IMR-90 (cell line): ENCODE measurements around the gene KRTAP5-4. TPM values are rescaled to one million over a fixed set of nuclear protein-coding genes. Genes with fewer than 3 reads are reported as not detected.
"Not testable (repeated sequence)": the region's sequence is repeated elsewhere in the genome, so short reads cannot be mapped to it uniquely, and the experiment has no call there.

Experiments
- ATAC-seq: fragments of 200-7000 bp; cut with Tn5 transposase; 2 replicates; pipeline ENCODE4 v1.9.1; 2020; ENCODE audit warnings: low read depth, mild to moderate bottlenecking, moderate library complexity
- BruUV-seq: library from RNA; stranded (reverse); fragments of 400-500 nt; replicated peaks from 2 replicates; lab custom pipeline; 2021; lab: Mats Ljungman, UMichigan
- CTCF ChIA-PET: fragments of 300-600 bp; formaldehyde crosslinking; extraction: SDS; loops from one replicate; lab custom pipeline; 2021; ENCODE audit warnings: antibody characterized with exemption; lab: Yijun Ruan, JAX
- POLR2A ChIA-PET: fragments of 300-600 bp; sonication (Branson Sonifier 250); formaldehyde crosslinking; loops from one replicate; lab custom pipeline; 2022; ENCODE audit warnings: antibody characterized with exemption; ENCODE audit not compliant: unreplicated experiment; lab: Charles Lee
- DNase-seq: peaks from one replicate; pipeline ENCODE4 v3.0.0; 2013
- H2AFZ ChIP-seq: replicated peaks from 2 replicates; pipeline ENCODE3; 2013; ENCODE audit warnings: low read length, mild to moderate bottlenecking; ENCODE audit not compliant: poor library complexity
- H2AK5ac ChIP-seq: 2 replicates; pipeline ENCODE4 v1.6.1; 2013; ENCODE audit warnings: low read depth, low read length, inconsistent platforms
- H2AK9ac ChIP-seq: replicated peaks from 2 replicates; pipeline ENCODE3; 2013; ENCODE audit warnings: mild to moderate bottlenecking, low read depth, low read length, moderate library complexity; ENCODE audit not compliant: poor library complexity
- H2BK120ac ChIP-seq: 2 replicates; pipeline ENCODE4 v1.6.1; 2013; ENCODE audit warnings: low read depth, low read length, inconsistent platforms
- H2BK15ac ChIP-seq: 3 replicates; pipeline ENCODE4 v1.6.1; 2013; ENCODE audit warnings: low read depth, low read length, inconsistent platforms
- H2BK20ac ChIP-seq: 2 replicates; pipeline ENCODE4 v1.6.1; 2013; ENCODE audit warnings: low read depth, mild to moderate bottlenecking, inconsistent platforms, low read length, moderate library complexity
- H2BK5ac ChIP-seq: 2 replicates; pipeline ENCODE4 v1.6.1; 2013; ENCODE audit warnings: mild to moderate bottlenecking, low read depth, low read length, inconsistent platforms; ENCODE audit not compliant: poor library complexity, severe bottlenecking
- H3K14ac ChIP-seq: replicated peaks from 2 replicates; pipeline ENCODE4 v1.6.1; 2013; ENCODE audit warnings: low read depth, low read length, inconsistent platforms
- H3K18ac ChIP-seq: 2 replicates; pipeline ENCODE4 v1.6.1; 2013; ENCODE audit warnings: low read depth, low read length, control low read depth
- H3K23ac ChIP-seq: 2 replicates; pipeline ENCODE4 v1.6.1; 2013; ENCODE audit warnings: low read depth, low read length, inconsistent platforms
- H3K27ac ChIP-seq: 2 replicates; pipeline ENCODE4 v1.5.1; 2013; ENCODE audit warnings: mild to moderate bottlenecking, control low read depth, low read length; ENCODE audit not compliant: insufficient read depth
- H3K27me3 ChIP-seq: 2 replicates; pipeline ENCODE4 v1.6.1; 2013; ENCODE audit warnings: low read length; ENCODE audit not compliant: control insufficient read depth, insufficient read depth
- H3K36me3 ChIP-seq: 2 replicates; pipeline ENCODE4 v1.6.1; 2013; ENCODE audit warnings: low read length, mixed read lengths; ENCODE audit not compliant: control insufficient read depth, insufficient read depth
- H3K4ac ChIP-seq: 2 replicates; pipeline ENCODE4 v1.6.1; 2013; ENCODE audit warnings: low read depth, low read length, inconsistent platforms
- H3K4me1 ChIP-seq: 2 replicates; pipeline ENCODE4 v1.6.1; 2013; ENCODE audit warnings: low read length, mixed read lengths; ENCODE audit not compliant: control insufficient read depth, insufficient read depth
- H3K4me2 ChIP-seq: 2 replicates; pipeline ENCODE4 v1.6.1; 2013; ENCODE audit warnings: low read depth, mild to moderate bottlenecking, control low read depth, low read length, moderate library complexity
- H3K4me3 ChIP-seq: 2 replicates; pipeline ENCODE4 v1.5.1; 2013; ENCODE audit warnings: low read depth, mild to moderate bottlenecking, control low read depth, low read length, moderate library complexity; ENCODE audit not compliant: insufficient read depth
- H3K56ac ChIP-seq: 2 replicates; pipeline ENCODE4 v1.6.1; 2013; ENCODE audit warnings: low read length, inconsistent platforms; ENCODE audit not compliant: insufficient read depth; ENCODE audit errors: extremely low read depth
- H3K79me1 ChIP-seq, 2 experiments: 2 replicates each; pipeline ENCODE4 v1.6.1; 2013; ENCODE audit warnings: low read length in 2 of 2, inconsistent platforms in 1 of 2, low read depth in 1 of 2
- H3K9ac ChIP-seq: 2 replicates; pipeline ENCODE4 v1.6.1; 2013; ENCODE audit warnings: low read depth, low read length, control low read depth
- H3K9me1 ChIP-seq: 2 replicates; pipeline ENCODE4 v1.6.1; 2013; ENCODE audit warnings: low read length, inconsistent platforms; ENCODE audit not compliant: insufficient read depth
- H3K9me3 ChIP-seq: 2 replicates; pipeline ENCODE4 v1.6.1; 2013; ENCODE audit warnings: low read length; ENCODE audit not compliant: control insufficient read depth, insufficient read depth
- H4K20me1 ChIP-seq: 2 replicates; pipeline ENCODE4 v1.6.1; 2013; ENCODE audit warnings: low read length, inconsistent platforms; ENCODE audit not compliant: insufficient read depth
- H4K5ac ChIP-seq: 2 replicates; pipeline ENCODE4 v1.6.1; 2013; ENCODE audit warnings: mild to moderate bottlenecking, low read depth, low read length, control low read depth
- H4K8ac ChIP-seq, 2 experiments: 2 replicates each; pipeline ENCODE4 v1.6.1; 2013; ENCODE audit warnings: low read depth in 2 of 2, low read length in 2 of 2, control low read depth in 1 of 2, inconsistent platforms in 1 of 2
- H4K91ac ChIP-seq: 2 replicates; pipeline ENCODE4 v1.6.1; 2013; ENCODE audit warnings: low read depth, low read length, inconsistent platforms; ENCODE audit not compliant: insufficient read depth
- WGBS, 2 experiments: methylation state at CpG; one replicate each; pipeline versions ENCODE4 v1.1.5 to v1.1.7; 2013; ENCODE audit warnings: missing lambda C conversion rate in 2 of 2; ENCODE audit not compliant: insufficient read length in 1 of 2; ENCODE audit errors: extremely low coverage in 2 of 2; 5-methylcytosine and 5-hydroxymethylcytosine counted together
- dilution Hi-C: fragments of 300-500 bp; cut with HindIII; formaldehyde crosslinking; loops from one replicate; pipeline ENCODE4 v1.14.3; 2018; ENCODE audit warnings: low sequenced_read_pairs; ENCODE audit not compliant: unreplicated experiment
- in situ Hi-C: fragments of 300-500 bp; cut with MboI; formaldehyde crosslinking; loops from 3 replicates; pipeline ENCODE4 v1.14.3; 2019; ENCODE audit warnings: low sequenced_read_pairs, inconsistent platforms, mixed read lengths
- intact Hi-C: fragments of 100-400 bp; cut with micrococcal nuclease; formaldehyde crosslinking; loops from 2 replicates; pipeline ENCODE4 v1.10.0; 2022
- polyA plus RNA-seq, 3 experiments: library from polyadenylated mRNA; depleted of rRNA; stranded (reverse); fragments of >200 nt; gene quantifications; 2 replicates each; pipeline ENCODE4 v1.2.3, GENCODE V29; 2012; ENCODE audit warnings: low replicate concordance in 1 of 3
- total RNA-seq: library from RNA; depleted of rRNA; stranded (reverse); fragments of >200 nt; gene quantifications from 2 replicates; pipeline ENCODE4 v1.2.3, GENCODE V29; 2012

The KRTAP5-4 gene
- total and polyA plus RNA-seq, 2 of the 4 experiments (the other 2 are of a cell fraction): not detected

- CTCF ChIA-PET: interaction anchor here (0.6 to 1.9 kb wide), 2 partner anchors 10 to 95 kb away, joined by 4 read pairs; no protein-coding TSS in a partner anchor
Measured at GRCh38 chr11:1584661-1585370, 37.1 kb downstream of the KRTAP5-4 start, which contains the start of gene KRTAP5-1. Gene KRTAP5-1 (minus strand): TSS chr11:1585283. CDS start chr11:1585249, 34 bp downstream.

DNA sequence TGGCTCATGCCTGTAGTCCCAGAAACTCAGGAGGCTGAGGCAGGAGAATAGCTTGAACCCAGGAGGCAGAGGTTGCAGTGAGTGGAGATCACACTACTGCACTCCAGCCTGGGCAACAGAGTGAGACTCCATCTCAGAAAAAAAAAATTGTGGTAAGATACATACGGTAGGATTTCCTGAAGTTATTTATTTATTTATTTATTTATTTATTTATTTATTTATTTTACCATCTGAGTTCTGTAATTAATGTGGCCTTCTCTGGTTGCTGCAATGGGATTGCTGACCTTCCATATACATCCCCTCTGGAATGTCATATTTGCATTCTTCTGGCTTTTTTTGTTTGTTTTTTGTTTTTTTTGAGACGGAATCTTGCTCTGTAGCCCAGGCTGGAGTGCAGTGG, 39.0 kb downstream of the KRTAP5-4 start:
- H3K79me1 ChIP-seq, H3K4me3 ChIP-seq, H3K4me1 ChIP-seq, H4K8ac ChIP-seq, H4K91ac ChIP-seq, H3K9ac ChIP-seq, H3K36me3 ChIP-seq, H3K9me3 ChIP-seq, H2AFZ ChIP-seq, H4K20me1 ChIP-seq, CTCF ChIA-PET, H2BK20ac ChIP-seq, H2AK5ac ChIP-seq, ATAC-seq, H3K14ac ChIP-seq, H4K5ac ChIP-seq, DNase-seq, H3K56ac ChIP-seq, BruUV-seq, H2AK9ac ChIP-seq, H3K23ac ChIP-seq, H3K27ac ChIP-seq, dilution Hi-C loops, H2BK120ac ChIP-seq, H3K9me1 ChIP-seq, H3K4ac ChIP-seq, H2BK15ac ChIP-seq, H2BK5ac ChIP-seq, H3K4me2 ChIP-seq, intact Hi-C loops, in situ Hi-C loops, H3K18ac ChIP-seq: not testable (repeated sequence)
- H3K27me3 ChIP-seq: peaks cover 28% of the 10 kb centered on the region
- POLR2A ChIA-PET: interaction anchor here (0.6 kb wide), 1 partner anchor 723 kb away, joined by 3 read pairs; no protein-coding TSS in a partner anchor
- WGBS, 2 experiments: no CpG with 5 or more reads among the region's 2 CpGs

More at GRCh38 chr11:1584661-1585370, 37.1 kb downstream of the KRTAP5-4 start, which contains the start of gene KRTAP5-1:
- H4K8ac ChIP-seq, intact Hi-C loops, in situ Hi-C loops, H2BK120ac ChIP-seq, H3K36me3 ChIP-seq, H4K91ac ChIP-seq, POLR2A ChIA-PET, BruUV-seq, H3K9me1 ChIP-seq, H3K56ac ChIP-seq, H4K5ac ChIP-seq, H3K9ac ChIP-seq, H2AK9ac ChIP-seq, H3K4me3 ChIP-seq, H3K14ac ChIP-seq, H2BK5ac ChIP-seq, ATAC-seq, H2BK15ac ChIP-seq, H3K9me3 ChIP-seq, H3K27ac ChIP-seq, DNase-seq, H2BK20ac ChIP-seq, H3K4ac ChIP-seq, dilution Hi-C loops, H3K79me1 ChIP-seq, H3K18ac ChIP-seq, H4K20me1 ChIP-seq, H3K23ac ChIP-seq, H3K4me2 ChIP-seq, H3K4me1 ChIP-seq, H2AK5ac ChIP-seq, H2AFZ ChIP-seq: not testable (repeated sequence)
- no CpG with 5 or more reads among the region's 9 CpGs for WGBS, 2 experiments
- peaks cover 30% of the 10 kb centered on the region for H3K27me3 ChIP-seq
